OCI-LY7 (cell line): ENCODE results near the gene OSCAR.

Experiments used
- CTCF ChIP-seq: fragments of 200-600 bp; sonication (generic); conservative IDR thresholded peaks from 2 replicates; pipeline ENCODE4 v1.5.1; 2014; ENCODE audit warnings: mild to moderate bottlenecking, antibody characterized with exemption, low read length, moderate library complexity, mixed read lengths
- EZH2phosphoT487 ChIP-seq: fragments of 200-600 bp; sonication (generic); IDR thresholded peaks from 2 replicates; pipeline ENCODE4 v1.6.1; 2018; ENCODE audit warnings: low read depth, borderline replicate concordance, mild to moderate bottlenecking, mixed run types, antibody characterized with exemption, low read length, moderate library complexity, mixed read lengths

- no peak for TF ChIP-seq CTCF
- TF ChIP-seq EZH2phosphoT487 = no peak
Observed at GRCh38 chr19:54124393-54124792, 23.8 kb upstream of the OSCAR start.
